GM19239 (cell line): ENCODE results near the gene CDCA3.
A peak's percentile ranks its signal among the peaks of the same experiment; 100 is the strongest.

Experiments
- DNase-seq: peaks from one replicate; pipeline ENCODE4 v3.0.0; 2011; ENCODE audit warnings: low spot score; ENCODE audit not compliant: insufficient read length
- FAIRE-seq: peaks from 2 replicates; lab custom pipeline; 2011; peaks lifted over from hg19 to GRCh38; lab: Jason Lieb, UNC

The CDCA3 gene

DNA sequence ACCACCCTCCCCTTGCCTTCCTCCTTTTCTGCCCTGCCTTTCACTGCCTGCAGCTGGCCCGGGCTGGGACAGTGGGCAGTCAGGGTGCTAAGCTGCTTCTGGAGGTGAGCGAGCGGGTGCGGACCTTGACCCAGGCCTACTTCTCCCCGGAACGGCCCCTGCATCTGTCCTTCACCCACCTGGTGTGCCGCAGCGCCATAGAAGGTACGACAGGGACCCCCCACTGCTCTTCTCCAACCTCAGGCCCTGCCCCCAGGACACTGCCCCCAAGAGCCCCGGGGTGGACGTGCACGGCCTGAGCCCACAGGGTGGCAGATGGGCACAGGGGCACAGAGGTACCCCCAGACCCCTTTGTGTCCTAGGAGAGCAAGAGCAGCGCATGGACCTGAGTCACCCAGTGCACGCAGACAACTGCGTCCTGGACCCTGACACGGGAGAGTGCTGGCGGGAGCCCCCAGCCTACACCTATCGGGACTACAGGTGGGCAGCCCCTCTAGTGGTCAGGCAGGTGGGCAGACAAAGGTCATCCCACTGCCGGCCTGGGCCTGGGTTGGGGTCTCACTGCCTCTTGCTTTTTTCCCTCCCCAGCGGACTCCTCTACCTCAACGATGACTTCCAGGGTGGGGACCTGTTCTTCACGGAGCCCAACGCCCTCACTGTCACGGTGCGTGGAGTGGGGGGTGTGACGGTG lies 13.6 kb downstream of the CDCA3 start:
- no peak for FAIRE-seq

GRCh38 chr12:6836851-6837250 lies 14.2 kb downstream of the CDCA3 start:
- DNase-seq = no peak
- FAIRE-seq = no peak

More for the DNA sequence above, 13.6 kb downstream of the CDCA3 start:
- no peak for DNase-seq

GRCh38 chr12:6834873-6835272 lies 16.2 kb downstream of the CDCA3 start:
- FAIRE-seq = no peak
- DNase-seq = no peak

GRCh38 chr12:6834254-6834653 lies 16.8 kb downstream of the CDCA3 start:
- no peak for DNase-seq
- FAIRE-seq = no peak

DNA sequence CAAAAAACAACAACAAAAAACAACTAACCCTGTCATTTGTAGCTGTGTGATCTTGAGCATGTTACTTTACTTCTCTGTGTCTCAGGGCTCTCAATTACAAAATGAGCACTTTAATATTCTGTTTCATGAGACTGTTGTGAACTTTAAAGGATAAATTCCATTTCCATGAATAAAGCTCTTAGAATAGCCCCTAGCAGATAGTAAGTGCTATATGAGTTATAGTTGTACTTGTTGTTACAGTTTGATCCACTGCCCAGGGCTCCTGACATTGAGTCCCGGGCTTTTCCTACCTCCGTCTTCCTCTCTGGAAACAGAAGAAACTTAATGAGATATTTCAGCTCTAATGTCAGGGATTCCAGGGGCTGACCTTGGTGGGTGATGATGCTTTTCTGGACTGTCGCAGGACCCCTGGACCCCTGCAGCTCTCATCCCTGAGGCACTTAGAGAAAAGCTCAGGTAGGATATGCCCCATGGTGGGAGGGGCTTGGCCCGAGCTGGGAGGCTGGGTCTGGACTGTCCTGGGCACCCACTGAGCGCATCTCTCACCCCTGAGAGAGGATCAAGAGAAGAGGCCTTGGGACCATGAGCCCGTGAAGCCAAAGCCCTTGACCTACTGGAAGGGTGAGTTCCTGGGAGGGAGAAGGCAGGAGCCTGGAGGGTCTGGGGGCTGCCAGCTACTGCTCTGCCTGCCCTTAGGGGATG lies 17.7 kb downstream of the CDCA3 start:
- FAIRE-seq (no peak), DNase-seq (no peak)

GRCh38 chr12:6832125-6832524 lies 19.0 kb downstream of the CDCA3 start:
- DNase-seq = no peak
- FAIRE-seq = no peak

- no peak for DNase-seq
- no peak for FAIRE-seq
Measured at GRCh38 chr12:6831450-6831995, 19.6 kb downstream of the CDCA3 start.

GRCh38 chr12:6830999-6831398 lies 20.1 kb downstream of the CDCA3 start:
- no peak for FAIRE-seq

DNA sequence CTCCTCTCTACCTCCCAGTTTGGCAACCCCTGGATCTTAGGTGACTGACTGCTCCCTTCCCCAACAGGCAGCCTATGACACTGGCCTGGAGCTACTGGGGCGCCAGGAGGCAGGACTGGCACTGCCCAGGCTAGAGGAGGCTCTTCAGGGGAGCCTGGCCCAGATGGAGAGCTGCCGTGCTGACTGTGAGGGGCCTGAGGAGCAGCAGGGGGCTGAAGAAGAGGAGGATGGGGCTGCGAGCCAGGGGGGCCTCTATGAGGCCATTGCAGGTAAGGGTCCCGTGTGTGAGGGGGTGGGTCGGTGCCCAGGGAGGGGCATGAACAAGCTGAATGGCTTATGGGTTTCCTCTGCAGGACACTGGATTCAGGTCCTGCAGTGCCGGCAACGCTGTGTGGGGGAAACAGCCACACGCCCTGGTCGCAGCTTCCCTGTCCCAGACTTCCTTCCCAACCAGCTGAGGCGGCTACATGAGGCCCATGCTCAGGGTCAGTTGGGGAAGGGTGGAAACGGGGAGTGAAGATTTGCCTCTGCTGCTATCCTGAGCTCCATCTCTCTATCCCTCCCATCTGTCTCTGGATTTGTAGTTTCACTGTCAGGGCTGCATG lies 20.7 kb downstream of the CDCA3 start:
- DNase-seq (no peak), FAIRE-seq (no peak)

More at GRCh38 chr12:6830999-6831398, 20.1 kb downstream of the CDCA3 start:
- no peak for DNase-seq

DNA sequence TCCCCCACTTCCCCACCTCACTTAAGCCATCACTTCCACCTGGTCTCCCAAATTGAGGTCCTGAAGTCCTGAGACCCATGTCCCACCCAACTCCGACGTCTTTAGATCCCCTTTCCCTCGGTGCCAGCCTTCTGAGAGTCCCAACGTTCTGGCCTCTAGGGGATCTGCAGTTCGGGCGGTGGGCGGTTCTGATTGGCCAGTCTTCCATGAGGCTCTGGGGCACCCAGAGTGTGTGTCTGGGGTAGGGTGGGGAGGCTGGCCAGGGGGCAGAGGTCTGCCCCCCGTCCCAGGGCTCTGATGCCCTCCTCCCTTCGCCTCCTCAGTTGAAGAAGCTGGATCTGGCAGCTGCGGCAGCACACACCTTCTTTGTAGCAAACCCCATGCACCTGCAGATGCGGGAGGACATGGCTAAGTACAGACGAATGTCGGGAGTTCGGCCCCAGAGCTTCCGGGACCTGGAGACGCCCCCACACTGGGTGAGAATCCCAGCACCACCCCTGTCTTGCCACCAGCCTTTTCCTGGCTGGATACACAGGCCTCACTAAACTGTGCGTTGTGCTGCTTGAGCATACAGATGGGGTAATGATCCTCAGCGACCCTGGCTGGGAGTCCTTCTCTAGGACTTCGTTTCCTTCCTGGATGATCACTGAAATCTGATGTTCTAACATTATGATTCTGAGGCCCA lies 21.4 kb downstream of the CDCA3 start:
- FAIRE-seq = no peak
- DNase-seq = no peak

DNA sequence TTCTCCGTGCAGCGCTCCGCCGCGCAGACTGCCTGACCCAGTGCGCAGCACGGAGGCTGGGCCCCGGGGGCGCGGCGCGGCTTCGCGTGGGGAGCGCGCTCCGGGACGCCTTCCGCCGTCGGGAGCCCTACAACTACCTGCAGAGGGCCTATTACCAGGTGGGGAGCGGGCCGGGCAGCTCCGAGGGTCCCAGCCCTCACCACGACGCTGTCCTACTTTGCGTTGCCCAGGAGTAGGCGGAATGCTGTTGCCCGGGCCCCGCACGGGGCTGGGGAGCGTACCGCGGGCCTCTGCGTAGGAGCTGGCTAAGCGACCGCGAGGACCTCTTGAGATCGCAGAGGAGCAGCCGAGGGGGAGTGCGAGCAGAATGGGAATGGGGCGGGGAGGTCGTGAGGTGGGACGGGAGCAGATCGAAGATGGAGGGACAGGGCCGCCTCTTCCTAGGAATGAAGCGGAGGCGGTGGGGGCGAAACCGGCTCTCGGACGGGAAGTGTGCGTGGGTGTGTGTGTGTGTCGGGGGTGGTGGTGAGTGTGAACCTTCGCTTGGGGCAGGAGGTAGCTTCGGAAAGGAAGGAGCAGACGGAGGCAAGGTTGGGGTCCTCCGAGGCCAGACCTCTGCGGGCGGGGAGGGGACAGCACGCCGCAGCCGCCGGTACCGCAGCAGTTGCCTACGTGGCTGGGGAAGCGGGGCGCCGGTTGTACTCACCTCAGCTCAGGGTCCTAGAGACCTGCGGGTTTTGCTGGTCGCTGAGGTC lies 22.1 kb downstream of the CDCA3 start:
- FAIRE-seq (no peak), DNase-seq (no peak)

- DNase-seq = no peak
Measured at GRCh38 chr12:6827982-6828780, 22.9 kb downstream of the CDCA3 start, which contains the start of gene P3H3. TSS of gene P3H3 (plus strand) at chr12:6828407. CDS start at chr12:6828441, 34 bp downstream.

DNA sequence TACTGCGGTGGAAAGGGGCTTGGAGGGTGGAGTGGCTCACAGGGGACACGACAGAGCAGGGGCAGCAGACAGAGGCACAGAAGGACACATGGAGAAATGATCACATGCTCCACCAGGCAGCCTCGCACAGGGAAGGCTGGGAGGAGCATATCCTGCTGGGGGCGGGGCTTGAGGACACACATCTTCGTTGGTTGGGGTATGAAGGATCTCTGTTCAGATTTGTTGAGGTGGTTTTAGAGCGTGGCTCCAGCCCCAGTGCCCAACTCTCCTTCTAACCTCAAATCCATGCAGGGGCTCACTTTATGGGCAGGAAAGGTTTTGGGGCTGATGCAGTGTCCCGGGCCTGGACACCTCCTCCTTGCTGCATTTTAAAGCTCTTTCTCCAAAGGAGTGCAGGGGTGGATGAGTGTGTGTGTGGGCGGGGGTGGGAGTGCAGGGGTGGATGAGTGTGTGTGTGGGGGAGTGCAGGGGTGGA lies 23.6 kb downstream of the CDCA3 start:
- no peak for FAIRE-seq

More at GRCh38 chr12:6827982-6828780, 22.9 kb downstream of the CDCA3 start, which contains the start of gene P3H3:
- no peak for FAIRE-seq

GRCh38 chr12:6826734-6827436 lies 24.2 kb downstream of the CDCA3 start:
- FAIRE-seq (no peak), DNase-seq (no peak)

More for the DNA sequence above, 23.6 kb downstream of the CDCA3 start:
- DNase-seq = no peak

- DNase-seq = no peak
- no peak for FAIRE-seq
Measured at GRCh38 chr12:6826125-6826733, 24.9 kb downstream of the CDCA3 start.

DNA sequence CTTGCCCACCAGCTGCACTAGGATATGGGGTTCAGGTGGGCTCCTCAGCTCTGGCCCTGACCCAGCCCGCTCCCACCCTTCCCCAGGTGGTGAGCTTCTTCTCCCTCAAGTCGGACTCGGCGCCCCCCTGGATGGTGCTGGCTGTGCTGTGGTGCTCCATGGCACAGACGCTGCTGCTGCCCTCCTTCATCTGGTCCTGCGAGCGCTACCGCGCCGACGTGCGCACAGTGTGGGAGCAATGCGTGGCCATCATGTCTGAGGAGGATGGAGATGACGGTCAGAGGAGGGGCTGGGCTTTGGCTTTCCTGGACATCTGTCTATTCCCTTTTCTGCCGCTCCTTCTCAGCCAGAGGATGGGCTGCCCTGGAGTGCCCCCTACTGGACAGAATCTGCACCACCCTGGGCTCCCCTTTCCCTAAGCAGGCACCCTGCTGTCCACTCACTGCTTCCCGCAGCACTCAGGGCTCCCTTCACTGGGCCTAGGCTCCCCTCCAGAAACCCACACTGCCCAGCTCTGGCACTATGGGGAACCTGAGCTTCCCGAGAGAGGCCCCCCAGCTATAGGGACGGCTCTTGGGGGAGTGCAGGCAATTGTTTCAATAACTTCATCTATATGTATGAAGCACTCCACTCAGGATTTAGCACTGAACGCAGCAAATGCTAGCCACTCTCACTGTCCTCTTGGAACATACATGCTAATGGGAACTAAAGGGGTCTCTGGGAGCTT lies 25.5 kb downstream of the CDCA3 start:
- FAIRE-seq (peak; percentile 57), DNase-seq (peak; percentile 97)

- FAIRE-seq (no peak), DNase-seq (no peak)
Measured at GRCh38 chr12:6824901-6825381, 26.1 kb downstream of the CDCA3 start.
